B cell (primary cell): ENCODE results near the gene RPL41. TPM values are rescaled to one million over a fixed set of nuclear protein-coding genes. Genes with fewer than 3 reads are reported as not detected.

ENCODE experiments used
- ATAC-seq: fragments of 200-7000 bp; cut with Tn5 transposase; one replicate; pipeline ENCODE4 v1.10.0; 2021; ENCODE audit warnings: low read depth, mild to moderate bottlenecking, moderate number of reproducible peaks, moderate library complexity
- CTCF ChIA-PET: fragments of 350-600 bp; sonication (Branson Sonifier 250); formaldehyde crosslinking; loops from one replicate; lab custom pipeline; 2021; ENCODE audit warnings: antibody characterized with exemption, inconsistent platforms; lab: Charles Lee
- POLR2A ChIA-PET: fragments of 350-600 bp; sonication (Branson Sonifier 250); formaldehyde crosslinking; loops from one replicate; lab custom pipeline; 2021; ENCODE audit warnings: antibody characterized with exemption; lab: Charles Lee
- DNase-seq: peaks from one replicate; pipeline ENCODE4 v3.0.0; 2013
- H2AFZ ChIP-seq: 2 replicates; pipeline ENCODE4 v1.6.1; 2012; ENCODE audit warnings: mild to moderate bottlenecking, low read depth, low read length; ENCODE audit not compliant: insufficient read depth, poor library complexity, severe bottlenecking
- H3K27ac ChIP-seq, 2 donors: 1 replicate in 1 of 2; 2 replicates in 1 of 2; pipeline ENCODE4 v1.5.1; 2012 to 2013; ENCODE audit warnings: low read length in 2 of 2, mild to moderate bottlenecking in 2 of 2, moderate library complexity in 1 of 2
- H3K27me3 ChIP-seq, 4 experiments: fragments of 200-600 bp in 1 of 4; sonication (generic) in 1 of 4; replicated peaks in 1 of 4; 1 replicate in 2 of 4; 2 replicates in 2 of 4; pipeline versions ENCODE4 v1.6.1 to v1.7.0; 2013 to 2016; ENCODE audit warnings: low read length in 3 of 4, mild to moderate bottlenecking in 2 of 4, mixed read lengths in 1 of 4, moderate library complexity in 1 of 4; ENCODE audit not compliant: insufficient read depth in 4 of 4, control insufficient read depth in 3 of 4; ENCODE audit errors: control extremely low read depth in 1 of 4
- H3K36me3 ChIP-seq, 2 experiments: replicated peaks in 1 of 2; 1 replicate in 1 of 2; 2 replicates in 1 of 2; pipeline versions ENCODE4 v1.6.1 to v1.7.1; 2013; ENCODE audit warnings: low read length in 1 of 2; ENCODE audit not compliant: insufficient read depth in 2 of 2, control insufficient read depth in 1 of 2; ENCODE audit errors: control extremely low read depth in 1 of 2, extremely low read depth in 1 of 2
- H3K4me1 ChIP-seq, 2 donors: fragments of 200-600 bp in 1 of 2; sonication (generic) in 1 of 2; 1 replicate in 1 of 2; 2 replicates in 1 of 2; pipeline versions ENCODE4 v1.5.1 to v1.6.1; 2013 to 2017; ENCODE audit warnings: low read length in 2 of 2; ENCODE audit not compliant: control insufficient read depth in 2 of 2, insufficient read depth in 2 of 2
- H3K4me2 ChIP-seq: replicated peaks from 2 replicates; pipeline ENCODE3; 2012; ENCODE audit warnings: mild to moderate bottlenecking, low read depth, low read length; ENCODE audit not compliant: poor library complexity, severe bottlenecking
- H3K4me3 ChIP-seq, 5 experiments: fragments of 200-600 bp in 1 of 5; sonication (generic) in 1 of 5; 1 replicate in 3 of 5; 2 replicates in 2 of 5; pipeline versions ENCODE4 v1.5.1 to v1.7.0; 2011 to 2016; ENCODE audit warnings: low read length in 4 of 5, mild to moderate bottlenecking in 4 of 5, low read depth in 2 of 5, control low read depth in 1 of 5, moderate library complexity in 1 of 5; ENCODE audit not compliant: insufficient read depth in 1 of 5; ENCODE audit errors: control extremely low read depth in 1 of 5, extremely low read depth in 1 of 5
- H3K79me2 ChIP-seq: fragments of 200-600 bp; sonication (generic); one replicate; pipeline ENCODE4 v1.6.0; 2016; ENCODE audit warnings: low read length; ENCODE audit not compliant: control insufficient read depth, insufficient read depth
- H3K9ac ChIP-seq: fragments of 200-600 bp; sonication (generic); 2 replicates; pipeline ENCODE4 v1.6.1; 2017; ENCODE audit warnings: mild to moderate bottlenecking, low read length, moderate library complexity
- H3K9me3 ChIP-seq, 3 donors: one replicate each; pipeline versions ENCODE4 v1.6.1 to v1.7.1; 2013; ENCODE audit warnings: low read length in 2 of 3; ENCODE audit not compliant: control insufficient read depth in 2 of 3, insufficient read depth in 1 of 3; ENCODE audit errors: control extremely low read depth in 1 of 3
- H4K20me1 ChIP-seq: 2 replicates; pipeline ENCODE4 v1.6.0; 2012; ENCODE audit warnings: mild to moderate bottlenecking, low read length; ENCODE audit not compliant: insufficient read depth, control insufficient read depth, poor library complexity, severe bottlenecking
- H3K27ac Mint-ChIP-seq: one replicate; pipeline ENCODE4 v1.8.0; 2021; ENCODE audit warnings: mixed read lengths
- H3K27me3 Mint-ChIP-seq: one replicate; pipeline ENCODE4 v1.8.0; 2021; ENCODE audit warnings: mixed read lengths
- H3K4me1 Mint-ChIP-seq: one replicate; pipeline ENCODE4 v1.8.0; 2021; ENCODE audit warnings: mixed read lengths
- H3K4me3 Mint-ChIP-seq: one replicate; pipeline ENCODE4 v1.8.0; 2021; ENCODE audit warnings: mixed read lengths
- H3K9me3 Mint-ChIP-seq: one replicate; pipeline ENCODE4 v1.8.0; 2022; ENCODE audit warnings: mixed read lengths; ENCODE audit not compliant: insufficient read depth
- CTCF ChIP-seq: fragments of 200-600 bp; IDR thresholded peaks from one replicate; pipeline ENCODE4 v1.8.0; 2022; ENCODE audit warnings: antibody characterized with exemption, mild to moderate bottlenecking
- EZH2 ChIP-seq: IDR thresholded peaks from 2 replicates; pipeline ENCODE4 v1.6.1; 2012; ENCODE audit warnings: borderline replicate concordance, low read depth, mild to moderate bottlenecking, moderate library complexity, low read length; ENCODE audit not compliant: insufficient read depth, poor library complexity, severe bottlenecking
- WGBS: methylation state at CpG from one replicate; pipeline ENCODE4 v1.1.5; 2013; ENCODE audit warnings: missing lambda C conversion rate; ENCODE audit not compliant: insufficient coverage; 5-methylcytosine and 5-hydroxymethylcytosine counted together
- intact Hi-C: fragments of 100-400 bp; cut with micrococcal nuclease; formaldehyde crosslinking; loops from one replicate; pipeline ENCODE4 v1.10.0; 2022
- polyA plus RNA-seq: library from polyadenylated mRNA; depleted of rRNA; stranded (reverse); fragments of >200 nt; gene quantifications from 2 replicates; pipeline ENCODE4 v1.2.3, GENCODE V29; 2012
- total RNA-seq, 2 donors: library from RNA; stranded (reverse); fragments of 120-200 nt in 1 of 2; gene quantifications; 1 replicate in 1 of 2; 2 replicates in 1 of 2; pipeline versions ENCODE4 v1.2.3 to v1.2.4, GENCODE V29; 2013 to 2022

Gene RPL41
- total and polyA plus RNA-seq, 2 donors (not counting 1 experiment from before 2014, with no cell fraction given): 4,738 to 10,371 TPM

- CTCF ChIA-PET: no interaction called here
- POLR2A ChIA-PET: no interaction called here
- DNase-seq (no peak), ATAC-seq (no peak)
- Mint-ChIP-seq H3K4me1 (peaks cover 12% of the 10 kb centered on the region), H3K4me3 (no peak overlapping the region), H3K27me3 (peaks cover 23% of the 10 kb centered on the region), H3K9me3 (no peaks in the 10 kb centered on the region), H3K27ac (no peak overlapping the region)
- no peak overlapping the region for H3K27ac ChIP-seq
- peaks cover 18 to 22% of the 10 kb centered on the region in 2 donors for H3K4me1 ChIP-seq
- H3K27me3 ChIP-seq: peaks cover 0 to 46% (median 17%) of the 10 kb centered on the region in 4 experiments
- intact Hi-C loops: no loop called here
- no peak for TF ChIP-seq CTCF
- TF ChIP-seq EZH2: no peak
- H3K79me2 ChIP-seq: no peaks in the 10 kb centered on the region
- no peaks in the 10 kb centered on the region for H4K20me1 ChIP-seq
- no peak overlapping the region for H3K4me3 ChIP-seq
- no CpG with 5 or more reads among the region's 3 CpGs for WGBS
- no peak overlapping the region for H3K9ac ChIP-seq
- no peaks in the 10 kb centered on the region for H3K36me3 ChIP-seq
- peaks cover 0 to 12% (median 0%) of the 10 kb centered on the region in 3 donors for H3K9me3 ChIP-seq
- no peak overlapping the region for H2AFZ ChIP-seq
- H3K4me2 ChIP-seq: no peak overlapping the region
Measured at GRCh38 chr12:56082967-56083366, 33.5 kb upstream of the RPL41 start.

GRCh38 chr12:56084958-56085543, 31.4 kb upstream of the RPL41 start:
- ATAC-seq: no peak
- intact Hi-C loops: no loop called here

More at GRCh38 chr12:56084958-56085543, 31.4 kb upstream of the RPL41 start:
- Histone ChIP-seq H3K27ac (no peak overlapping the region), H3K36me3 (no peaks in the 10 kb centered on the region), H3K9ac (no peak overlapping the region), H4K20me1 (no peaks in the 10 kb centered on the region), H2AFZ (no peak overlapping the region), H3K79me2 (no peaks in the 10 kb centered on the region), H3K9me3 (peaks cover 0 to 9% (median 0%) of the 10 kb centered on the region in 3 donors), H3K4me3 (no peak overlapping the region), H3K4me2 (no peak overlapping the region), H3K27me3 (peaks cover 0 to 32% (median 14%) of the 10 kb centered on the region in 4 experiments), H3K4me1 (peaks cover 8 to 12% of the 10 kb centered on the region in 2 donors)
- peaks cover 23% of the 10 kb centered on the region for H3K27me3 Mint-ChIP-seq
- H3K9me3 Mint-ChIP-seq: no peaks in the 10 kb centered on the region
- 91% methylated on average over 14 of the region's 15 CpGs for WGBS
- POLR2A ChIA-PET: interaction anchor here (0.6 kb wide), 2 partner anchors 1633 to 1760 kb away, joined by 3 to 4 read pairs; no protein-coding TSS in a partner anchor
- CTCF ChIA-PET: interaction anchor here (0.5 kb wide), 1 partner anchor 193 kb away, joined by 4 read pairs; no protein-coding TSS in a partner anchor
- H3K4me3 Mint-ChIP-seq: no peak overlapping the region
- no peak overlapping the region for H3K27ac Mint-ChIP-seq
- TF ChIP-seq EZH2 (no peak), CTCF (no peak)
- no peak for DNase-seq
- peaks cover 4% of the 10 kb centered on the region for H3K4me1 Mint-ChIP-seq
